Measurements from ENCODE around the gene FARP1.

FARP1 gene

GRCh38 chr13:98343461-98343860 lies 200.6 kb downstream of the FARP1 start:
- TF ChIP-seq CTCF (IDR thresholded peaks at IDR 0.05; ENCODE audit: borderline replicate concordance, insufficient read depth, low read depth, low read length) = no peak
- no peak overlapping the region for H3K4me3 ChIP-seq (ENCODE audit: low read depth, low read length)

- no peak for TF ChIP-seq CTCF (IDR thresholded peaks at IDR 0.05; ENCODE audit: borderline replicate concordance, insufficient read depth, low read depth, low read length)
- no peak overlapping the region for H3K4me3 ChIP-seq (ENCODE audit: low read depth, low read length)
These were observed 201.5 kb downstream of the FARP1 start for GRCh38 chr13:98344392-98344791.

DNA sequence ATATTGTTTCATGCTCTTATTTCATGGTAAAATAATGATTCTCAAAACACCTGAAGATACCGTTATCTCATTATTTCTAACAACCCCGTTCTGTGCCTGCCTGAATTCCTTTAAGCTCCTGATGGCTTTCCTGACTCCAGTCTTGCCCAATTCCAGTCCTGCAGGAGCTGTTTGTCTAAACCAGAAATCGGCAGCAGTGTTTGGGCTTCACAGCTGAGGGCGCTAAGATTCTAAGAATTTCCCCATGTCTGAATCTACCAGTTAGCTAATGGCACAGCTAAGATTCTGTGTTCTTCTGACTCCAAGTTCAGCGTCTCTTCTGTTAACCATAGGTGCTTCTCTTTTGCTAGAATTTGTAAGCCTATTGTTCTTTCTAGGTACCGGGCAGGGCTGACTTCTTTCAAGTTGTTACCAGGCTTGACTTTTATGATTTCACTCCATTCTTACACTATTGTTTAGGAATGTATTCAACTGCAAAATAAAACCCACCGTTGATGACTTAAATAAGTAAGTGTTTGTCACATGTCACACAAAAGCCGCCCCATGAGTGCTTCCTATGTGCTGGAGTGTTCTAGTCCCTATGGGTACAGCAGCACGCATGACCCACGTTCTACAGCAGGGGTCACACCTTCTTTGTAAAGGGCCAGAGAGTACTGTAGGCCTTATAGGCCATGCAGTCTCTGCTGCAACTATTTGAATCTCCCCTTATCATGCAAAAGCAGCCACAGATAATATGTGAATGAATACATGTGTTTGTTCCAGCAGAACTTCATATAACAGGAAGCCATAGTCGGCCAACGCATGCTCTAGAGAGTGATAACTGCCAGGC lies 202.4 kb downstream of the FARP1 start:
- TF ChIP-seq CTCF (IDR thresholded peaks at IDR 0.05; ENCODE audit: borderline replicate concordance, insufficient read depth, low read depth, low read length) = no peak
- H3K4me3 ChIP-seq (ENCODE audit: low read depth, low read length) = no peak overlapping the region

DNA sequence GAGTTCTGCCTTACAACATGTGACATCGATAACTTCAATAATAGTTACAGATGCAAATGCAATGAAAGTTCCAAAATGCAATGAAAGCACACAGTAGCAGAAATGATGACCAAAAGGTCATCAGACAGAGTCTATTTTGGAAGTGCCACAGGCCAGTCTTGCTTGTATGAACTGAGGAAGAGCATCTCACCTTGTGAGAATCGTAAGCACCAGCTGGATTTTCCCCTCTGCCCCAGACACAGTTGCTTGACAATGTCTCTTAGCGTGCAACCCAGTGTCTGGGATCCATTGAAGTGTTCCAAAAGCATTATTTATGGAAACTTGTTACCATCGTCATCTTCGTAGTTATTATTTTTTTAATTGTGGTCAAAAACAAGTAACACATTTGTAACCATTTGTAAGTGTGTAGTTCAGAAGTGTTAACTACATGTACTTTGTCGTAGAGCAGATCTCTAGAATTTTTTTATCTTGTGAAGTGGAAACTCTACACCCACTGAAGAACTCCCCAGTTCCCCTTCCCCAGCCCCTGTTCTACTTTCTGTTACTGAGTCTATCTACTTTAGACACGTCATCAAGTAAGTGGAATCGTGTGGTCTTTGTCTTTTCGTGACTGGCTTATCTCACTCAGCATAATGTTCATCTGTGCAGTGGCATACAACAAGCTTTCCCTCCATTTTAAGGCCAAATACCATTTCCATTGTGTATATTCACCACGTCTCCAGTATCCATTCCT lies 204.2 kb downstream of the FARP1 start:
- TF ChIP-seq CTCF (IDR thresholded peaks at IDR 0.05; ENCODE audit: borderline replicate concordance, insufficient read depth, low read depth, low read length) = no peak
- H3K4me3 ChIP-seq (ENCODE audit: low read depth, low read length) = no peak overlapping the region

DNA sequence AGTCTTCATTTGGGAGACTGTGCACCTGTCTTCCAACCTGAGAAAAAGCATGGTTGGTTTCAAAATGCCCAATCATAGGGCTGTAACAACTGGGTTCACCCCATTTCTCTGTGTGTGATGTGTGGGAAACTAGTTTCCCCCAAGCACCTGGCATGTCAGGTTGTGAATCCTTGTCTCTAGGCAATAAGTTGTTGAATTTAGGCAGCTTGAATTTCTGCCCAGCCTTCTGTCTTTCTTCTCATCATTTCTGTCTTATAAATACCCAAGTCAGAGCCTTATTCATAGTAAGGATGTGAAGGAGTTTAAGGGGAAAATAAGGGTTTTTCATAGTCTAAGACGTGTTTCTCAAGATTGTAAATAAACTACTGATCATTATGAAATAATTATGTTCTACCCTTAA lies 204.9 kb downstream of the FARP1 start:
- no peak for TF ChIP-seq CTCF (IDR thresholded peaks at IDR 0.05; ENCODE audit: borderline replicate concordance, insufficient read depth, low read depth, low read length)
- H3K4me3 ChIP-seq (ENCODE audit: low read depth, low read length) = no peak overlapping the region

DNA sequence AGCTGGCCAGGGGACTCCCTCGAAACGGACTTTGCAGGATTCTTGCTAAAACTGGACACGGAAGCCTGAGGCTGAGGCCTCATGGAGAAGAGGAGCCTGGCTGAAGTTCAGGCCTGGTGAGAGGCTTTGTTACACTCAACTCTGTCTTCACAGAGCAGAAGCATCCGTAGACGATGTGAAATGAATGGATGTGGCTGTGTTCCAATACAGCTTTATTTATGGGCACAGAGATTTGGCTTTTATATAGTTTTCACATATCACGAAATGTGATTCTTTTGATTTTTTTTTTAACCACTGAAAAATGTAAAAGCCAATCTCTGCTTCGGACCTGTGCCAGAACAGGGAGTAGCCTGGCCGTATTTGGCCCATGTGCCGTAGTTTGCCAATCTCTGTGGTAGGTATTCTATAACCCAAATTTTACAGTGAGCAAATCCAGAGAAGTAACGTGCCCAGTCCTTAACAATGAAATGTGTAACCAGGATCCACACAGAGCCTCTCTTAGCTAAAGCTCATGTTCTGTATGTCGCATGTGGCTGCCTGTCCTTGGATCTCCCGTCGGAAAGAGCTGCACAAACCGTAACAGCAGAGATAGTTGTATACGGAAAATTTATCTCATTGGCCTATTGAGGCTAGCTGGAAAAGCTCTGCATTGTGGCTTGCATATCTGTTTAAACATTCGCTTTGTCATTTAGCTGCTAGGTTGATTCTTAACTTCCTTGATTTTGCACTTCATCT lies 205.7 kb downstream of the FARP1 start:
- no peak for TF ChIP-seq CTCF (IDR thresholded peaks at IDR 0.05; ENCODE audit: borderline replicate concordance, insufficient read depth, low read depth, low read length)
- no peak overlapping the region for H3K4me3 ChIP-seq (ENCODE audit: low read depth, low read length)

Measured in GM12875 (cell line).